HepG2 (cell line): Measurements from ENCODE around the gene BCL7A. TPM values are rescaled to one million over a fixed set of nuclear protein-coding genes. Genes with fewer than 3 reads are reported as not detected.

Source experiments
- BCL6 ChIP-seq: IDR thresholded peaks from 2 replicates; pipeline ENCODE4 v1.6.1; 2016; ENCODE audit warnings: missing genetic modification reagents, missing compliant biosample characterization
- FOSL2 ChIP-seq: sonication (generic); formaldehyde crosslinking; IDR thresholded peaks from 2 replicates; pipeline ENCODE4 v1.4.0; 2020; ENCODE audit warnings: missing genetic modification reagents
- IRX3 ChIP-seq: sonication (generic); formaldehyde crosslinking; IDR thresholded peaks from 2 replicates; pipeline ENCODE4 v1.8.1; 2023; ENCODE audit warnings: mild to moderate bottlenecking, low read depth, missing genetic modification reagents, borderline replicate concordance
- KDM2A ChIP-seq: sonication (generic); formaldehyde crosslinking; IDR thresholded peaks from 2 replicates; pipeline ENCODE4 v1.4.0; 2020; ENCODE audit warnings: low read depth, missing genetic modification reagents, borderline replicate concordance
- KLF15 ChIP-seq: sonication (generic); formaldehyde crosslinking; IDR thresholded peaks from 2 replicates; pipeline ENCODE4 v1.8.1; 2023; ENCODE audit warnings: borderline replicate concordance, mild to moderate bottlenecking, inconsistent platforms, missing genetic modification reagents, mixed read lengths
- MAFK ChIP-seq, 2 experiments: IDR thresholded peaks in 1 of 2; conservative IDR thresholded peaks in 1 of 2; 2 replicates each; pipeline ENCODE4 v1.6.1; 2011; ENCODE audit warnings: improper control_type of control experiment in 2 of 2, low read length in 2 of 2
- NCOA2 ChIP-seq: sonication (generic); formaldehyde crosslinking; IDR thresholded peaks from 2 replicates; pipeline ENCODE4 v1.8.0; 2022; ENCODE audit warnings: inconsistent platforms
- ZBTB3 ChIP-seq: sonication (generic); formaldehyde crosslinking; IDR thresholded peaks from 2 replicates; pipeline ENCODE4 v1.4.0; 2020; ENCODE audit warnings: low read depth, mild to moderate bottlenecking, moderate library complexity, missing genetic modification reagents, borderline replicate concordance
- ZNF124 ChIP-seq: sonication (generic); formaldehyde crosslinking; IDR thresholded peaks from 2 replicates; pipeline ENCODE4 v1.4.0; 2020; ENCODE audit warnings: missing genetic modification reagents
- ZNF33A ChIP-seq: sonication (generic); formaldehyde crosslinking; IDR thresholded peaks from 2 replicates; pipeline ENCODE4 v1.5.1; 2020; ENCODE audit warnings: missing genetic modification reagents, mild to moderate bottlenecking, moderate library complexity, borderline replicate concordance
- ZNF746 ChIP-seq: sonication (generic); formaldehyde crosslinking; IDR thresholded peaks from 2 replicates; pipeline ENCODE4 v1.8.0; 2022; ENCODE audit warnings: mild to moderate bottlenecking, missing genetic modification reagents
- polyA plus RNA-seq, 8 experiments: library from polyadenylated mRNA; depleted of rRNA in 3 of 8; stranded (reverse) in 7 of 8; unstranded in 1 of 8; fragments of >200 nt; fragmentation: Illumina TruSeq in 4 of 8; extraction: Trizol in 4 of 8; gene quantifications; 2 replicates each; pipeline versions ENCODE4 v1.2.1 to v1.2.3, GENCODE V29; 2011 to 2016; ENCODE audit warnings: low read depth in 4 of 8, missing spikeins in 1 of 8, mixed read lengths in 1 of 8; ENCODE audit not compliant: insufficient read depth in 1 of 8
- total RNA-seq, 5 experiments: library from RNA; depleted of rRNA; stranded (reverse); fragments of >200 nt; fragmentation: Illumina TruSeq; extraction: Trizol; gene quantifications; 2 replicates each; pipeline ENCODE4 v1.2.3, GENCODE V29; 2016; ENCODE audit warnings: low read depth in 1 of 5
- TF ChIP-seq, protein P1 (sequence below): sonication (generic); formaldehyde crosslinking; IDR thresholded peaks from 2 replicates; pipeline ENCODE4; 2020; ENCODE audit warnings: missing genetic modification reagents, mild to moderate bottlenecking, borderline replicate concordance
- TF ChIP-seq, protein P2 (sequence below): sonication (generic); formaldehyde crosslinking; IDR thresholded peaks from 2 replicates; pipeline ENCODE4 v1.5.1; 2020; ENCODE audit warnings: mild to moderate bottlenecking, missing genetic modification reagents, borderline replicate concordance
- TF ChIP-seq, protein P3 (sequence below): sonication (generic); formaldehyde crosslinking; IDR thresholded peaks from 2 replicates; pipeline ENCODE4 v1.9.0; 2021; ENCODE audit warnings: missing genetic modification reagents, borderline replicate concordance

Gene BCL7A
- total and polyA plus RNA-seq, 2 of the 13 experiments (the other 11 are each of a cell fraction or from before 2014, with no cell fraction given): 4.1 to 6.2 TPM

DNA sequence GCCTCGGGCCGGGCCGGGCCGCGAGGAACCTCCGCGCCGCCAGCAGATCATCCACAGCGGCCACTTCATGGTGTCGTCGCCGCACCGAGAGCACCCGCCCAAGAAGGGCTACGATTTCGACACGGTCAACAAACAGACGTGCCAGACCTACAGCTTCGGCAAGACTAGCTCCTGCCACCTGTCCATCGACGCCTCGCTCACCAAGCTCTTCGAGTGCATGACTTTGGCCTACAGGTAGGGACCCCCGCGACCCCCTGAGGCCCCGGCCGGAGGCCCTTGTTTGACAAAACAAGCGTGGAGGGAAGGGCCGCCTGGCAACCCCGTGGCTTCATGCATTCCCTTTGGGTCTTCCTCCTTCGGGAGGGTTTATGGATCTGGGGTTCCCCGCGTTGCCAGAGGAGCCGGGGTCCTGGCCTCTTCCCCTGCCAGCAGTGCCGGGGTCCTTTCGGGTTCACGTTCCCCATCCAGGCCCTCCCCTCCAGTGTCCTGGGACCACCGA is 57.4 kb downstream of the BCL7A start (continued):
- TF ChIP-seq BCL6 (peak; percentile 50), IRX3 (0 out of 2 replicates have a peak, but pooled peaks have one; percentile 30), NCOA2 (CRISPR knock-in tag) (peak; percentile 56), ZNF746 (peak; percentile 67; the same call in 1 of the 2 replicates), ZNF33A (CRISPR knock-in tag) (no peak), ZBTB3 (CRISPR knock-in tag) (0 out of 2 replicates have a peak, but pooled peaks have one; percentile 14), FOSL2 (CRISPR knock-in tag) (peak; percentile 38), ZNF124 (CRISPR knock-in tag) (peak; percentile 32; the same call in 1 of the 2 replicates), MAFK (conservative IDR thresholded peaks at IDR 0.05 in 1 of 2, IDR thresholded peaks at IDR 0.05 in 1 of 2; ENCODE audit: low read length in 2 of 2) (no peak), KLF15 (CRISPR knock-in tag) (peak; percentile 78; the same call in 1 of the 2 replicates), KDM2A (peak; percentile 61; the same call in 1 of the 2 replicates)
- TF ChIP-seq, protein P1, sequence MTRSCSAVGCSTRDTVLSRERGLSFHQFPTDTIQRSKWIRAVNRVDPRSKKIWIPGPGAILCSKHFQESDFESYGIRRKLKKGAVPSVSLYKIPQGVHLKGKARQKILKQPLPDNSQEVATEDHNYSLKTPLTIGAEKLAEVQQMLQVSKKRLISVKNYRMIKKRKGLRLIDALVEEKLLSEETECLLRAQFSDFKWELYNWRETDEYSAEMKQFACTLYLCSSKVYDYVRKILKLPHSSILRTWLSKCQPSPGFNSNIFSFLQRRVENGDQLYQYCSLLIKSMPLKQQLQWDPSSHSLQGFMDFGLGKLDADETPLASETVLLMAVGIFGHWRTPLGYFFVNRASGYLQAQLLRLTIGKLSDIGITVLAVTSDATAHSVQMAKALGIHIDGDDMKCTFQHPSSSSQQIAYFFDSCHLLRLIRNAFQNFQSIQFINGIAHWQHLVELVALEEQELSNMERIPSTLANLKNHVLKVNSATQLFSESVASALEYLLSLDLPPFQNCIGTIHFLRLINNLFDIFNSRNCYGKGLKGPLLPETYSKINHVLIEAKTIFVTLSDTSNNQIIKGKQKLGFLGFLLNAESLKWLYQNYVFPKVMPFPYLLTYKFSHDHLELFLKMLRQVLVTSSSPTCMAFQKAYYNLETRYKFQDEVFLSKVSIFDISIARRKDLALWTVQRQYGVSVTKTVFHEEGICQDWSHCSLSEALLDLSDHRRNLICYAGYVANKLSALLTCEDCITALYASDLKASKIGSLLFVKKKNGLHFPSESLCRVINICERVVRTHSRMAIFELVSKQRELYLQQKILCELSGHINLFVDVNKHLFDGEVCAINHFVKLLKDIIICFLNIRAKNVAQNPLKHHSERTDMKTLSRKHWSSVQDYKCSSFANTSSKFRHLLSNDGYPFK (CRISPR knock-in tag): no peak
- TF ChIP-seq, protein P2, sequence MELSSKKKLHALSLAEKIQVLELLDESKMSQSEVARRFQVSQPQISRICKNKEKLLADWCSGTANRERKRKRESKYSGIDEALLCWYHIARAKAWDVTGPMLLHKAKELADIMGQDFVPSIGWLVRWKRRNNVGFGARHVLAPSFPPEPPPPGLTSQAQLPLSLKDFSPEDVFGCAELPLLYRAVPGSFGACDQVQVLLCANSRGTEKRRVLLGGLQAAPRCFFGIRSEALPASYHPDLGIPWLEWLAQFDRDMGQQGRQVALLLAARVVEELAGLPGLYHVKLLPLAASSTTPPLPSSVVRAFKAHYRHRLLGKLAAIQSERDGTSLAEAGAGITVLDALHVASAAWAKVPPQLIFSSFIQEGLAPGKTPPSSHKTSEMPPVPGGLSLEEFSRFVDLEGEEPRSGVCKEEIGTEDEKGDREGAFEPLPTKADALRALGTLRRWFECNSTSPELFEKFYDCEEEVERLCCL: no peak
- TF ChIP-seq, protein P3, sequence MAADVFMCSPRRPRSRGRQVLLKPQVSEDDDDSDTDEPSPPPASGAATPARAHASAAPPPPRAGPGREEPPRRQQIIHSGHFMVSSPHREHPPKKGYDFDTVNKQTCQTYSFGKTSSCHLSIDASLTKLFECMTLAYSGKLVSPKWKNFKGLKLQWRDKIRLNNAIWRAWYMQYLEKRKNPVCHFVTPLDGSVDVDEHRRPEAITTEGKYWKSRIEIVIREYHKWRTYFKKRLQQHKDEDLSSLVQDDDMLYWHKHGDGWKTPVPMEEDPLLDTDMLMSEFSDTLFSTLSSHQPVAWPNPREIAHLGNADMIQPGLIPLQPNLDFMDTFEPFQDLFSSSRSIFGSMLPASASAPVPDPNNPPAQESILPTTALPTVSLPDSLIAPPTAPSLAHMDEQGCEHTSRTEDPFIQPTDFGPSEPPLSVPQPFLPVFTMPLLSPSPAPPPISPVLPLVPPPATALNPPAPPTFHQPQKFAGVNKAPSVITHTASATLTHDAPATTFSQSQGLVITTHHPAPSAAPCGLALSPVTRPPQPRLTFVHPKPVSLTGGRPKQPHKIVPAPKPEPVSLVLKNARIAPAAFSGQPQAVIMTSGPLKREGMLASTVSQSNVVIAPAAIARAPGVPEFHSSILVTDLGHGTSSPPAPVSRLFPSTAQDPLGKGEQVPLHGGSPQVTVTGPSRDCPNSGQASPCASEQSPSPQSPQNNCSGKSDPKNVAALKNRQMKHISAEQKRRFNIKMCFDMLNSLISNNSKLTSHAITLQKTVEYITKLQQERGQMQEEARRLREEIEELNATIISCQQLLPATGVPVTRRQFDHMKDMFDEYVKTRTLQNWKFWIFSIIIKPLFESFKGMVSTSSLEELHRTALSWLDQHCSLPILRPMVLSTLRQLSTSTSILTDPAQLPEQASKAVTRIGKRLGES (CRISPR knock-in tag): 0 out of 2 replicates have a peak, but pooled peaks have one; percentile 37
